NCI-H345 (cell line): ENCODE results near the gene H1-8.
"Not testable (repeated sequence)": the region's sequence is repeated elsewhere in the genome, so short reads cannot be mapped to it uniquely, and the experiment has no call there.

Source experiments
- DNase-seq: peaks from one replicate; lab custom pipeline; 2025; lab: John Stamatoyannopoulos, UW

H1-8 gene

DNA sequence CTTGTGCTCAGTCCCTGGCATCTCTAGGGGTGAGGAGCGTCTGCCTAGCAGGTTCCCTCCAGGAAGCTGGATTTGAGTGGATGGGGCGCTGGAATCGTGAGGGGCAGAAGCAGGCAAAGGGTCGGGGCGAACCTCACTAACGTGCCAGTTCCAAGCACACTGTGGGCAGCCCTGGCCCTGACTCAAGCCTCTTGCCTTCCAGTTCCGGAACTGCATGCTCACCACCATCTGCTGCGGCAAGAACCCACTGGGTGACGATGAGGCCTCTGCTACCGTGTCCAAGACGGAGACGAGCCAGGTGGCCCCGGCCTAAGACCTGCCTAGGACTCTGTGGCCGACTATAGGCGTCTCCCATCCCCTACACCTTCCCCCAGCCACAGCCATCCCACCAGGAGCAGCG lies 9.6 kb upstream of the H1-8 start:
- DNase-seq: no peak

DNA sequence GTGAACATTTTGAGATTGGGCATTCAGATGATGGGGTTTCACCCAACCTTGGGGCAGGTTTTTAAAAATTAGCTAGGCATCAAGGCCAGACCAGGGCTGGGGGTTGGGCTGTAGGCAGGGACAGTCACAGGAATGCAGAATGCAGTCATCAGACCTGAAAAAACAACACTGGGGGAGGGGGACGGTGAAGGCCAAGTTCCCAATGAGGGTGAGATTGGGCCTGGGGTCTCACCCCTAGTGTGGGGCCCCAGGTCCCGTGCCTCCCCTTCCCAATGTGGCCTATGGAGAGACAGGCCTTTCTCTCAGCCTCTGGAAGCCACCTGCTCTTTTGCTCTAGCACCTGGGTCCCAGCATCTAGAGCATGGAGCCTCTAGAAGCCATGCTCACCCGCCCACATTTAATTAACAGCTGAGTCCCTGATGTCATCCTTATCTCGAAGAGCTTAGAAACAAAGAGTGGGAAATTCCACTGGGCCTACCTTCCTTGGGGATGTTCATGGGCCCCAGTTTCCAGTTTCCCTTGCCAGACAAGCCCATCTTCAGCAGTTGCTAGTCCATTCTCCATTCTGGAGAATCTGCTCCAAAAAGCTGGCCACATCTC lies 8.4 kb upstream of the H1-8 start:
- no peak for DNase-seq

DNA sequence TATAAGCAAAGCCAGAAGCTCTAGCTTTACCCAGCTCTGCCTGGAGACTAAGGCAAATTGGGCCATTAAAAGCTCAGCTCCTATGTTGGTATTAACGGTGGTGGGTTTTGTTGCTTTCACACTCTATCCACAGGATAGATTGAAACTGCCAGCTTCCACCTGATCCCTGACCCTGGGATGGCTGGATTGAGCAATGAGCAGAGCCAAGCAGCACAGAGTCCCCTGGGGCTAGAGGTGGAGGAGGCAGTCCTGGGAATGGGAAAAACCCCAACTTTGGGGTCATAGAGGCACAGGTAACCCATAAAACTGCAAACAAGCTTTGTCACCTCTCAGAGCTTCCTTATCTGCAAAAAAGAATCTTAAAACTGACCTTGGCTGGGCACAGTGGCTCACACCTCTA lies 7.9 kb upstream of the H1-8 start:
- DNase-seq: no peak

DNA sequence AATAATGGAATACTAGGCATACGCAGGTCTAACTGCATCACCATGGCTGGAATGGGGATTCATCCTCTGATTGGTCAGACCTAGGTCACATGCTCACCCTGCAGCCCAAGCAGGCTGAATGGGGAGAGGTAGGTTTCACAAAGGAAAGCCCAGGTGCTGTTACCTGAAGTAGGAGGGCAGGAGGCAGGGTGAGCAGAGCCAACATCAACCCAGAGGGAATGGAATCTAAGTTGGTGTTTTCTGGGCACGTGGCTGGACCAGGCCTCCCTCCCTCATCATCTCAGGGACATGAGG lies 6.7 kb upstream of the H1-8 start:
- DNase-seq: no peak

DNA sequence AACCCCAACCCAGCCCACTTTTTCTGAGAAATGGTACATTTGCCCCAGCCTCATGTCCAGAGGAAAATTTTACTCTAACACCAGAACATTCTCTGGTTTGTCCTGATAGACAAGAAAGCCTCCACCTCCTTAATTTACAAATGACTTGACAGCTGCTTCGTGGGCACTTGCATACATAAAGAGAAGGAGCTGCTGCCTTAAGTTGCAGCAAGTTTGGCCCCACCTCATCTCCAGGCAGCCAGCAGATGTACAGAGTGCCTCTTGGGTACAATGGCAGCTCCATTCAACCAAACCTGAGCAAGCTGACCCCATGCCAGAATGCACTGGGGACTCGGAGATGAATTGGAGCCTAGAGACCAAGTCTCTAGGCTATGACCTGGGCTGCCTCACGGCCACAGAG lies 6.2 kb upstream of the H1-8 start:
- no peak for DNase-seq

DNA sequence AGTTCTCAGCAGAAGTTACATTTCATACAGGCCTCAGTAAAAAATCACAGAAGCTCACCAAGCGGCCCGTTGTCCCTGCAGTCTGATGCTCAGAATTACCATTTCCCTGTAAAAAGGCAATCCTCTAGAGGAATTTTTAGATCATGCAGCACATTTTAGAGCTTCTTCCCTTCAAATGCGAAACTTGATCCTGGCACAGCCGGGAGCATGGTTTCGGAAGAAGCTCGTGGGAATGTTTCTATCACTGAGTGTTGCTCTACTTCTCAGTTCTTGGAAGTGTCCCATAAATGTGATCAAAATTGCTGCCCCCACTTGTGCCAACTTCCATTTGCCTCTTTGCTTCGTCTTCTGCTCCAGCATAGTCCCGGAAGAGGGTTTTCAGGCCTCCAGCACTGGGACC lies 3.8 kb upstream of the H1-8 start:
- DNase-seq: no peak

DNA sequence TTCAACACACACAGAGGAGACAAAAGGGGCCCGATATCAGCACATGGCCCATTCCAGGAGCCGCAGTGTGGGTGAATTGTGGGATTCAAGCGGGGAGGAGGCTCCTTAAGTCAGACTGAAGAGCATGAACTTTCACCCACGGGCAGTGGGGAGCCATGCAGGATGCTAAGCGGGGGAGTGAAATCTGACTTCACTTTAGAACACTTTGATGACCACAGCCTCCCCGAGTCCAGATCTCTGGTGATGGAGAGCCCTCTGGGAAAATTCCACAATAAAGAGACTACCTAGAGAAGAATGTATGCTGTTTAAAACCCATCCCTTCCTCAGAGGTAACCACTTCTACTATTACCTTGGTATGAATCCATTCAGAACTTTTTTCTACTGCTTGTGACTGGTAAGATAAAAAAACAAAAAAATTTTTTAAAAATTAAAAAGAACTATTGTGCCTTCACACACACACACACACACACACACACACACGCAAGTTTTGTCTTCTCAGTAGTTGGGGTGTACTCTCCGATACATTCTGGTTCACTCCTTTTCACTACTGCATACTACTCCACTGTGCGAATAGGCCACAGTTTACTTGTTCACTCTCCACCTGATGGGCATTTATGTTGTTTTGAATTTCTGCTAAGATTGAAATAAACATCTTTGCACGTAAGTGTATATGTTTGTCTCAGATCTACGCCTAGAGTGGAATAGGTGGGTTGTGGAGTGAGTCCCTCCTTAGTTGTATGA lies 2.0 kb upstream of the H1-8 start:
- no peak for DNase-seq

DNA sequence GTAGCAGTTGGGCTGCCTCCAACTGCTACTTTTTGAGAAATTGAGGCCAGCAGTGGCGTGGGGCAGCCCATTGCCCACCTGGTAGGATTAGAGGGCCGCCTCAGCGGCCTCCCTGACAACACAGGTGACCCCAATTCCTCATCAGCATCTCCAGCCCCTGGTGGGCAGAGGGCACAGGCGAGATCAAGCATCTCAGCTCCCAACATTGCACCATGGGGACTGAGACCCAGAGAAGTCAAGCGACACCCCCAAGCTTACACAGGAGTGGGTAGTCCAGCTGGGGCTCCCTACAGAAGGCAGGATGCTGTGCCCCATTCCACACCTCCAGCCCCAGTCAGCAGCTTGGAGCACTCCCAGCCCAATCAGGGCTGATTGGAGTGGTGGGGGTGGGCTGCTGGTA lies 228 bp upstream of the H1-8 start:
- no peak for DNase-seq

DNA sequence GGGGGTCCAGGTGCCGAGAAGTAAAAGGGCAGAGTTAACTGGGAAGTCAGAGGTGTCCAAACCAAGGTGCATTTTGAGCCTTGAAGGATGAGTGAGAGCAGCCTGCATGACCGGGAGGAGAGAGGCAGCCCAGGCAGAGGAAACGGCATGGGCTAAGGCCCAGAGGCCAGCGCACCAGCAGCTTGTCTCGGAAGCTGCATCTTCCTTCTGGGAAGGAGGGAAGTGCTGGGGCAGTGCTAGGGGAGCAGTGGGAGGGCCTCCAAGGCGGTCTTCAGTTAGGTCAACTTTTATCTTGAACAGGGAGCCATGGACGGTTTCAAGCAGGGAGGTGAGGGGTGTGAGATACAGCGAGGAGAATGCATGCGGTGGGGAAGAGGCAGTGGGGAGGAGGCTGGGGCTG lies 1.0 kb downstream of the H1-8 start:
- DNase-seq: no peak

DNA sequence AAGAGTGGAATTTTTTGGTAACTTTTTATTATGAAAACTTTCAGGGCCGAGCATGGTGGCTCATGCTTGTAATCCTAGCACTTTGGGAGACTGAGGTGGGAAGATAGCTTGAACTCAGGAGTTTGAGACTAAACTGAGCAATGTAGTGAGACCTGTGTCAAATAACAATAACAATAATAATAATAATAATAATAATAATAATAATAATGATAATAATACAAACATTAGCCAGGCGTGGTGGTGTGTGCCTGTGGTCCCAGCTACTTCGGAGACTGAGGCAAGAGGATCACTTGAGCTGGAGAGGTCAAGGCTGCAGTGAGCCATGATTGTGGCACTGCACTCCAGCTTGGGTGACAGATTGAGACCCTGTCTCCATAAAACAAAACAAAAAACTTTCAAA lies 3.0 kb downstream of the H1-8 start:
- not testable (repeated sequence) for DNase-seq

DNA sequence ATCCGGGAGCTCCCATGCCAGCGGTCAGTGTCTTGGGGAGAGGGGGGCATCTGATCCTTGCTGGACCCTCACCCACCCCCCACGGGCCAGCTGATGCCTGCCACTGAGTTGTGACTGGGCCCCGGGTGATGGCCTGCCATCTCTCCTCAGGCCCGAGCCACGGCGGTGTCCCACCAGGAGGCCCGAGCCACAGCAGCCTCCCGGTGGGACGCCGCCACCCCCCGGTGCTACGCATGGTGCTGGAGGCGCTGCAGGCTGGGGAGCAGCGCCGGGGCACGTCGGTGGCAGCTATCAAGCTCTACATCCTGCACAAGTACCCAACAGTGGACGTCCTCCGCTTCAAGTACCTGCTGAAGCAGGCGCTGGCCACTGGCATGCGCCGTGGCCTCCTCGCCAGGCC lies 4.3 kb downstream of the H1-8 start:
- no peak for DNase-seq

DNA sequence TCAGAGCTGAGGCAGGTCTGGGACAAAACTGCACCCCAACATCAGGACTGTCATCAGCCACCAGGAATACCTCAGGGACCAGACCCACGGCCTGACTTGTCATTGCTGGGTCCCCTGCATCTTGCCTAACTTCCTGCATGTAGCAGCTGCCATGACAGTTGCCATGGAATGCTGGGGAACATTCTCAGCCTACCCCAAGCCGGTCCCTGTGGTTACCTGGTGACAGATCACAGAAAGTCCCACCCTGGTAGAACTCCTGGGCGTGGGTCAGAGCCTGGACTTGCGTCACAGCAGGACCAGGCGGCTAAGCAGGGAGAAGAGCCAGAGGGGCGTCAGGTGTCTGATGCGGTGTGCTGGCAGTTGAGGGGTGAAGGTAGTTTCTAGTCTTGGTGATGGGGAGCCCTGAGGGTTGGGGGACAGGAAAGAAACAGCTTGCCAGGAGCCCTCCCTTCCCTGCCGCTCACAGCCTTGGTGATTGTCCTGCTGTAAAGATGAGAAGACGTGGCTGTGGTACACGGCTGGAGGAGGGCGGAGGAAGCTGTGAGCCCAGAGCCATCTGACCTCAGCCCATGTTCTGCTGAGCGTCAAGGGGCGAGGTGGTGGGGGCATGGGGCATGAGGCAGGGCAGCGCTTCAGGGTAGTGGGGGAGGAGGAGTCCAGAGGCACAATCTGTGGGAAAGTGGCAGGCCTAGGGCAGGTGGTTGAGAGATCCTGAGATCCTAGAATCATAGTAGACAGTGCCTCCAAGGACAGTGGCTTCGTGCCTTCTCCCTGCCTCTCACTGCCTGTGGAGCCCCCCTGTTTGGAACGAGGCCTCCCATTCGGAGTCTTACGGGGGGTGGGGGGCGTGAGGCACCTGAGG lies 5.4 kb downstream of the H1-8 start:
- no peak for DNase-seq

DNA sequence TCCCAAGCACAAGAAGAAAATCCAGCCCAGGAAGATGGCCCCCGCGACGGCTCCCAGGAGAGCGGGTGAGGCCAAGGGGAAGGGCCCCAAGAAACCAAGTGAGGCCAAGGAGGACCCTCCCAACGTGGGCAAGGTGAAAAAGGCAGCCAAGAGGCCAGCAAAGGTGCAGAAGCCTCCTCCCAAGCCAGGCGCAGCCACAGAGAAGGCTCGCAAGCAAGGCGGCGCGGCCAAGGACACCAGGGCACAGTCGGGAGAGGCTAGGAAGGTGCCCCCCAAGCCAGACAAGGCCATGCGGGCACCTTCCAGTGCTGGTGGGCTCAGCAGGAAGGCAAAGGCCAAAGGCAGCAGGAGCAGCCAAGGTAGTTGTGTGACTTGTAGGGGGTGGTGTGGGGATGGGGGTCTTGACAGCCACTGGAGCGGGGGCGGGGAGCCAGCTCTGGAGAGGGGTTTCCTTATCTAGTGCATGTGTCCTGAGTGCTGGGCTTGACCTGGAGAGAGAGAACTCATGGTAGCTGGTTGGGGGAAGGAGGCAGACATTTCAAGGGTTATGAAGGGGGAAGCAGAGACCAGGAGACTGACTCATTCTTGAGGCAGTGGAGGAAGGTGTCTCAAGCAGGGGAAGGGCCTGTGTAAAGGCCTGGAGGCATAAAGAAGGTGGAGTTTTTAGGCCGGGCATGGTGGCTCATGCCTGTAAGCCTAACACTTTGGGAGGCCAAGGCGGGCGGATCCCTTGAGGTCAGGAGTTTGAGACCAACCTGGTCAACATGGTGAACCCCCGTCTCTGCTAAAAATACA lies 6.2 kb downstream of the H1-8 start:
- no peak for DNase-seq

DNA sequence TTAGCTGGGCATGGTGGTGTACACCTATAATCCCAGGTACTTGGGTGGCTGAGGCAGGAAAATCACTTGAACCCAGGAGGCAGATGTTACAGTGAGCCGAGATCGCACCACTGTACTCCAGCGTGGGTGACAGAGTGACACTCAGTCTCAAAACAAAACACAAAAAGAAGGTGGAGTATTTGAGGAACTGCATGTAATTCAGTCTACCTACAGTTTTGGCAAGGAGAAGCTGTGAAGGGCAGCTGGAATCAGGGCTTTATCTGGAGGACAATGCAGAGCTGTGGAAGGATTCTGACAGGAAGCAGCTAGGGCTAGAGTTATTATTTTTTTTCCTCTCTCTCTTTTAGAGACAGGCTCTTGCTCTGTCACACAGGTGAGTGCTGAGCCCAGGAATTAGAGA lies 6.8 kb downstream of the H1-8 start:
- no peak for DNase-seq

DNA sequence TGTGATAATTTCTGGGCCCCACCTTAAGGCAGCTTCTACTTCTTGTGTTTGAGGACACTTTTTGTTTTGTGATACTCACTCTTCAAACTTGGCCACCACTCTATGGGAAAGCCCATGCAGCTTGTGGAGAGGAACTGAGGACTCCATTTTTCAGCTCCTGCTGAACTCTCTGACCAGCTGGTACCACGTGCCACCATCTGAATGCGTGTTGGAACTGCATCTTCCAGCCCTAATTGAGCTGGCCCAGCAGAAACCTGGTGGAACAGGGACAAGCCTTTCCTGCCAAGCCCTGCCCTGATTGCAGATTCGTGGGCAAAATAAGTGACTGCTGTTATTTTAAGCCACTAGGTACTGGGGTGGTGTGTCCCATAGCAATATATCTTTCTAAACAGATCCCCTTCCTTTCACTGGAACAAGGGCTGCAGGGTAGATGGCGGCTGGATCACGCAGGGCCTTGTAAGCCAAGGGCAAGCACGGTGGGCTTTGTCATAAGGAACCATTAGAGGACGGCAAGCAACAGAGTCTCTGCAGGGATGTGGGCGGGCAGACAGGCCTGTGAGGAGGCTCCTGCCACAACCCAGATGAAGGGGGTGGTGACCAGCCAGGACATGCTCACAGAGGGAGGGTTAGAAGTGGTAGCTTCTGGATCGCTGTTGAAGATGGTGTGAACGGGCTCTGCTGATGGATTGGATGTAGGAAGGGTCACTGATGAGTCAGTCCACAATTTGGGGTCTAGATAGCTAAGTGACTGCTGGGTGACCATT lies 9.5 kb downstream of the H1-8 start:
- DNase-seq: no peak

DNA sequence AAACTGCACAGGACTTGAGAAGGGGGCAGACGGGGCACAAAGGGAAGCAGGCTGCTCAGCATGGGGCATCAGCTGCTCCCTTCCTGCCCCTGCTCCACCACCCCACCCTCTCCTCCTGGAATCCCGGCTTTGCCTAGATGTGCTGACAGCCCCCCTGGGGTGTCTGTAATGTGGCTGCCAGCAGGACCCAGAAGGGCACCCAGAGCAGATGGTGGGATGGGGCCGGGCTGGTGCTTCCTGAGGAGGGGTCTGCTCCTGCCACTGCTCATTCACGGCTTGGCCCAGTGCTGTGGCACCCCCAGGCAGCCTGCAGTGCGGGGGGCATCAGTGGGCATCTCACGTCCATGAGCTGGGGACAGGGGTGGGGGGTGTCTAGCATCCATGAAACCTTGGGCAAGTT lies 10.2 kb downstream of the H1-8 start:
- peak; percentile 20 for DNase-seq

DNA sequence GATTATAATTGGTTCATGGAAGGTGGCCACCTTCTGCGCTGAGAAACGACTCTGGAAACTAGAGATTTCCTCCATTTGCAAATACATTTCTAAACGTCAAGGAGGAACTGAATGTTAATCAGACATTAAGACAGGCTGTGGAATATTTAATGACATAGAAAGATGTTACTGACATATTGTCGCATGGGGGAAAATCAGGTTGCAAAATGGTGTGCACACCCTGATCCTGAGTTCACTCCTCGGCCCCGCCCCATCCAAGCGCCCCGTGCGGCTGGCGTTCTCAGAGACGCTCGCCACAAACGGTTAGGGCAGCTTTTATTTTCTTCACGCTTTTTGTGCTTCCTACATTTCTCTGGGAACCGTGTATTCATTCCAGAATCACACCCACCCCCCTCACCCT lies 10.7 kb downstream of the H1-8 start:
- no peak for DNase-seq

DNA sequence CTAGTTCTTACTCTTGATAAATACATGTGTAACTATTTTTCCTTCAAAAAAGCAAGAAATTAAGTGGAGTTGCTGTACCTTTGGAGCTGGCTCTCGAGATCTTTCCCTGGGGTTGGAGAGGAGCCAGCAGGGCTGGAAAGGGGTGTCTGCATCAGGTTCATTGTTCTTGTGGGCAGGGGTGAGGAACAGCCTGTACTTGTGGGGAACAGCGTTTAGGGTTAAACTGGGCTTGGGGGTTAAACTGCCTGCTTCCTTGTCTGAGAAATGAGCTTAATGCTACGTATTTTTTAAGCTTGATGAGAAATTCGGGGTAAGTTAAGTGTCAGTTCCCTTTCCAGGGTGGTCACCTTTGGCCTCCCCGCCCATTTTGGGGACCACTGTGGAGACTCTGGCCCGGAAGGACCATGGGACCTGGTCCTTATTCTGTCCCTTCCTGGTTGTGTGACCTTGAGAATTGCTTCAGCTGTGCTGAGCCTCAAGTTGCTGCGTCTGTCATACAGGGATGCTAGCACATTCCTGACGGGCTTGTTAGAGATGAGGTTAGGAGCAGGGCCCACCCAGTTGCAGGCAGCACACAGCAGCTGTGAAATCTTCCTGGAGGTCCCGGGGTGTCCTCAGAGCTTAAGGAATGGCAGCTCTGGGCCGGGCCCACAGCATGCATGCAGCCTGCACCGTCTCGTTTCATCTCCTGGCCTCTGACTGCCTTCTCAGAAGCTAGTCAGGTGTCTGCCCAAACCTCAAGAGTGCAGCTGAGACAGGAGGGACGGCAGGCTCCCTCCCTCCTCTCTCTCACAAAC lies 11.6 kb downstream of the H1-8 start:
- no peak for DNase-seq

DNA sequence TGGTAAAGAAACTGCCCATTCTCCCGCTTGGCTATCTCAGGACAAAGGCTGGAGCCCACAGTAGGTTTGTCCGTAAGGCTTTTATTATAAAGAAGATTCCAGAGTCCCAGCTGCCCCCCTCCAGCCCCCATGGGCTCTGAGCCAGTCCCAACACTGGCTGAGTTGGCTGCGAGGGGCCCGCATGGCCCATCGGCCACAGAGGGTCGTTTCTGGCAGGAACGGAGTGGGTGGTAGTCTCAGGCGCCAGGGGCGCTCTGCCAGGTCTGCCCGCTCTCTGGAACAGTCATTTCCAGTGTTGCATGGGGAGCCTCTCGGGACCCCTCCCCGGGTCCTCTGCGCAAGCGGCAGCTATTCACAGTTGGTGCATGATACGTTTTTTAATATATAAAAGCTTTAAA lies 12.2 kb downstream of the H1-8 start:
- no peak for DNase-seq

DNA sequence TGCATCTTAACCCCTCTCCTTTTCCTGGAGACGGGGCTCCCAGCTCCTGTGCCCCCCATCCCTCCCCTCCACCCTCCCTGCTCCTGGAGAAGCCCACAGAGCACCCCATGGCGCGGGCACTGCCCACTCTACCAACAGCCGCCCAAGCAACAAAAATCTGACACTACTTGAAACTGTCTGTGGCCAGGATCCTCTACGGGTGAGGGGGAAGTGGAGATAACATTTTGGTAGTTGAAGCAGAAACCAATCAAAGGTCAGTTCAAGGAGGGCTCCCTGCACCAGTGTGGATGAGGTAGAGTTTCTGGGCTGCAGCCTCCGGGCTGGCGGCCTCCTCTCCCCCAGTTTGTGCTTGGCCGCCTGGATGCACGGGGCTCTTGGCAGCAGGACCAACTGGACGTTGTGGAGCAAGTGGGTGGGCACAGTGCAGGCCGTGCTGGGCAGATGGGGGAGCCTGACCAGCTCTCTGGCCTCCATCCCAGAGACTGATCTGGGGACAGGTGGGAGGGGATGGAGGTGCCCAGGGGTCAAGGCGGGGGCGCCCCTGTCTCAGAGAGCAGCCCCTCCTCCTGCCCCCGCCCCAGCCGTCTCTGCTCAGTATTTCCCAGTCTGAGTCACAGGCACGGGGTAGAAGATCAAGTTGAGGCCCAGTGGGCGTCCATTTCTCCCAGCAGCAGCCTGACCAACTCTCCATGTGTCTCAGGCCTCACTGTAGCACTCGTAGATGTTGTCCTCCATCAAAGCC lies 12.8 kb downstream of the H1-8 start:
- no peak for DNase-seq
